Ishikawa (cell line): ENCODE measurements around the gene DHX35.

Experiments used
- CEBPB ChIP-seq: IDR thresholded peaks from 2 replicates; pipeline ENCODE4 v1.6.1; 2012
- CREB1 ChIP-seq: IDR thresholded peaks from 2 replicates; pipeline ENCODE4 v1.6.1; 2012; ENCODE audit warnings: low read depth
- EGR1 ChIP-seq: IDR thresholded peaks from 2 replicates; pipeline ENCODE4 v1.6.1; 2012
- EP300 ChIP-seq: IDR thresholded peaks from 2 replicates; pipeline ENCODE4 v1.6.1; 2012; ENCODE audit warnings: borderline replicate concordance
- FOXM1 ChIP-seq: IDR thresholded peaks from 2 replicates; pipeline ENCODE4 v1.6.1; 2012; ENCODE audit warnings: low read depth, borderline replicate concordance
- NFIC ChIP-seq: IDR thresholded peaks from 2 replicates; pipeline ENCODE4 v1.6.1; 2012
- RAD21 ChIP-seq: IDR thresholded peaks from 2 replicates; pipeline ENCODE4 v1.6.1; 2012; ENCODE audit warnings: low read depth
- TAF1 ChIP-seq: IDR thresholded peaks from 2 replicates; pipeline ENCODE4 v1.6.1; 2012; ENCODE audit warnings: low read depth, mild to moderate bottlenecking
- TCF12 ChIP-seq: IDR thresholded peaks from 2 replicates; pipeline ENCODE4 v1.6.1; 2012; ENCODE audit warnings: low read depth
- TEAD4 ChIP-seq: IDR thresholded peaks from 2 replicates; pipeline ENCODE4 v1.6.1; 2012
- YY1 ChIP-seq: IDR thresholded peaks from 2 replicates; pipeline ENCODE4 v1.6.1; 2012; ENCODE audit warnings: low read depth
- ZBTB7A ChIP-seq: IDR thresholded peaks from 2 replicates; pipeline ENCODE4 v1.6.1; 2012; ENCODE audit warnings: low read depth
- TF ChIP-seq, protein P1 (sequence below): IDR thresholded peaks from 2 replicates; pipeline ENCODE4 v1.6.1; 2012
- TF ChIP-seq, protein P2 (sequence below): IDR thresholded peaks from 2 replicates; pipeline ENCODE4 v1.6.1; 2012
- TF ChIP-seq, protein P3 (sequence below): IDR thresholded peaks from 2 replicates; pipeline ENCODE4 v1.6.1; 2012; ENCODE audit warnings: low read depth, mild to moderate bottlenecking

DHX35 gene

GRCh38 chr20:38987777-38988176, 25.6 kb downstream of the DHX35 start:
- TF ChIP-seq EGR1, result no peak
- TF ChIP-seq RAD21, result no peak
- no peak for TF ChIP-seq TCF12

DNA sequence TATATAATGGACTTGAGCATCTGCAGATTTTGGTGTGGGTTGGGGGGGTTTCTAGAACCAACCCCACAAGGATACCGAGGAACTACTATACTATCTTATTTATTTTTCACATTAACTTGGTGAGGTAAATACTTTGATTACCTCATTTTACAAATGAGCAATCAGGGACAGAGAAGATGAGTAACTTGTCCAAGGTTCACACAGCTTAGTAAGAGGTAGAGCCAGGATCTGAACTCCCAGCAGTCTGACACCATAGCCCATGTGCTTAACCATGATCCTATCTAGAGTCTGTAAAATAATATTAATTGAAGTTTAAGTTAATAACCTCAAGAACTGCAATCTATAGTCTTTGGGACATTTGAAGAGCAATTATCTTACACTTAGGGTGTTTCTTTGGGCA, 28.6 kb downstream of the DHX35 start:
- TF ChIP-seq RAD21 (no peak), NFIC (no peak)

DNA sequence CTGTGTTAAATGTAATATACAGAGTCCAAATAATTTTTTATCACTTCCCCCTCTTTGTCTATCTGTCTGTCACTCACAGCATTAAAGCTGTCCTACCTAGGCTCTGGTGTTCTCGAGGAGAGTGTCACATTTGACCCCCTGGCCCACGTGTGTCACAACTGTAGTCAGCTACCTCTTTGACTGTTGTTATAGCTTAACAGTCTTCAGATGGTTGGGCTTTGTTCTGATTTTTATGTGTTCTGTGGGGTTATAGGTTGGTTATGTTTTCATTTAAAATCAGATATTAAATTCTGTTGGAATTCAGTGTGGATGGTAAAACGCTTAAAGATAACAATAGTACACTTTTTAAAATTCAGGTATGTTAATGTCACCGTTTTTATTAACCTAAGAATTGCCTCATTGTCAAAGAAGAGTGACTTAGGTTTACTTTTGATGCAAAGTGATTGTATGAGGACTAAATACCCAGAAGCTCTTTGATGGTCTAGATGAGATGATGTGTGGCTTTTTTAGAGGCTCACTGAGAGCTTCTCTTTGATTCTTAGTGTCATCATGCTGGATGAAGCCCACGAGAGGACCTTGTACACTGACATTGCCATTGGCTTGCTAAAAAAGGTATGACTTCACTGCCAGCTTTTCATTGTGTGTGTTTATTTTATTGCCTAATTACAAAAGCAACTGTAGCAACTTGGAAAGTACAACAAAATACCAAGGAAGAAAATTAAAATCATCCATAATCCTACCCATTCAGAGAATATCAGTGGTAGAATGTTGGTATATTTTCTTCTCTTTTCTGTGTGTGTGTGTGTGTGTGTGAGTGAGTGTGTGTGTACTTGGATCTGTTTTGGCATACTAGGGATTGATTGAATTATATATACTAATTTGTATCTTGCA, 29.9 kb downstream of the DHX35 start:
- TF ChIP-seq TCF12, result no peak
- no peak for TF ChIP-seq EGR1
- no peak for TF ChIP-seq TEAD4
- no peak for TF ChIP-seq CREB1
- TF ChIP-seq FOXM1, result no peak
- TF ChIP-seq TAF1, result no peak
- no peak for TF ChIP-seq CEBPB
- TF ChIP-seq, protein P1, sequence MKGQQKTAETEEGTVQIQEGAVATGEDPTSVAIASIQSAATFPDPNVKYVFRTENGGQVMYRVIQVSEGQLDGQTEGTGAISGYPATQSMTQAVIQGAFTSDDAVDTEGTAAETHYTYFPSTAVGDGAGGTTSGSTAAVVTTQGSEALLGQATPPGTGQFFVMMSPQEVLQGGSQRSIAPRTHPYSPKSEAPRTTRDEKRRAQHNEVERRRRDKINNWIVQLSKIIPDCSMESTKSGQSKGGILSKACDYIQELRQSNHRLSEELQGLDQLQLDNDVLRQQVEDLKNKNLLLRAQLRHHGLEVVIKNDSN, result no peak
- TF ChIP-seq YY1, result no peak
- no peak for TF ChIP-seq ZBTB7A
- TF ChIP-seq RAD21, result no peak
- no peak for TF ChIP-seq EP300
- TF ChIP-seq, protein P2, sequence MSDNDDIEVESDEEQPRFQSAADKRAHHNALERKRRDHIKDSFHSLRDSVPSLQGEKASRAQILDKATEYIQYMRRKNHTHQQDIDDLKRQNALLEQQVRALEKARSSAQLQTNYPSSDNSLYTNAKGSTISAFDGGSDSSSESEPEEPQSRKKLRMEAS, result no peak
- TF ChIP-seq, protein P3, sequence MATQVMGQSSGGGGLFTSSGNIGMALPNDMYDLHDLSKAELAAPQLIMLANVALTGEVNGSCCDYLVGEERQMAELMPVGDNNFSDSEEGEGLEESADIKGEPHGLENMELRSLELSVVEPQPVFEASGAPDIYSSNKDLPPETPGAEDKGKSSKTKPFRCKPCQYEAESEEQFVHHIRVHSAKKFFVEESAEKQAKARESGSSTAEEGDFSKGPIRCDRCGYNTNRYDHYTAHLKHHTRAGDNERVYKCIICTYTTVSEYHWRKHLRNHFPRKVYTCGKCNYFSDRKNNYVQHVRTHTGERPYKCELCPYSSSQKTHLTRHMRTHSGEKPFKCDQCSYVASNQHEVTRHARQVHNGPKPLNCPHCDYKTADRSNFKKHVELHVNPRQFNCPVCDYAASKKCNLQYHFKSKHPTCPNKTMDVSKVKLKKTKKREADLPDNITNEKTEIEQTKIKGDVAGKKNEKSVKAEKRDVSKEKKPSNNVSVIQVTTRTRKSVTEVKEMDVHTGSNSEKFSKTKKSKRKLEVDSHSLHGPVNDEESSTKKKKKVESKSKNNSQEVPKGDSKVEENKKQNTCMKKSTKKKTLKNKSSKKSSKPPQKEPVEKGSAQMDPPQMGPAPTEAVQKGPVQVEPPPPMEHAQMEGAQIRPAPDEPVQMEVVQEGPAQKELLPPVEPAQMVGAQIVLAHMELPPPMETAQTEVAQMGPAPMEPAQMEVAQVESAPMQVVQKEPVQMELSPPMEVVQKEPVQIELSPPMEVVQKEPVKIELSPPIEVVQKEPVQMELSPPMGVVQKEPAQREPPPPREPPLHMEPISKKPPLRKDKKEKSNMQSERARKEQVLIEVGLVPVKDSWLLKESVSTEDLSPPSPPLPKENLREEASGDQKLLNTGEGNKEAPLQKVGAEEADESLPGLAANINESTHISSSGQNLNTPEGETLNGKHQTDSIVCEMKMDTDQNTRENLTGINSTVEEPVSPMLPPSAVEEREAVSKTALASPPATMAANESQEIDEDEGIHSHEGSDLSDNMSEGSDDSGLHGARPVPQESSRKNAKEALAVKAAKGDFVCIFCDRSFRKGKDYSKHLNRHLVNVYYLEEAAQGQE, result no peak
- no peak for TF ChIP-seq NFIC

DNA sequence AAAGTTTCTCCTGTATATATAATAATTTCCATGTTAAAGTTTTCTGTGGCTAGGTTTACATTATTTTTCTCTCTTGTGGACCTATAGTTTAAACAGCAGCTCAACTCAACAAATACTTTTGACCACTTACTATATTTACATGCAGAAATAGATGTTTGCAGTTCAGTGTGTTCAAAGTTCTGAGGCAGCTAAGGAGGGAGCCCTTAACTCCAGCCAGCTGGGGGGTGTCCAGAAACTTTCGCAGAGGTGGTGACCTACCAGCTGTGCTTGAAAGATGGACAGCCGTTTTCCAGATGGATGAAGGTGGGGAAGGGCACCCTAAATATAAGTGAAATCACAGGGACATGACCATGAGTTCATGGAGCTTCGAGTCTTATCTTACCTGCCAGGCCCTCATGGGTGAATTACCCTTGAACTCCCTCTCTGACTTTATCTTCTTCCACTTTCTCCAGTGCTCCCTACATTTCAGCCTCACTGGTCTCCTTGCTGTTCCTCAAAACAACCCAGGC, 33.4 kb downstream of the DHX35 start:
- TF ChIP-seq TEAD4, result no peak
- TF ChIP-seq, protein P1, result no peak
- TF ChIP-seq TAF1, result no peak
- no peak for TF ChIP-seq ZBTB7A
- TF ChIP-seq, protein P3, result no peak
- TF ChIP-seq RAD21, result no peak
- TF ChIP-seq EGR1, result no peak
- TF ChIP-seq, protein P2, result no peak

DNA sequence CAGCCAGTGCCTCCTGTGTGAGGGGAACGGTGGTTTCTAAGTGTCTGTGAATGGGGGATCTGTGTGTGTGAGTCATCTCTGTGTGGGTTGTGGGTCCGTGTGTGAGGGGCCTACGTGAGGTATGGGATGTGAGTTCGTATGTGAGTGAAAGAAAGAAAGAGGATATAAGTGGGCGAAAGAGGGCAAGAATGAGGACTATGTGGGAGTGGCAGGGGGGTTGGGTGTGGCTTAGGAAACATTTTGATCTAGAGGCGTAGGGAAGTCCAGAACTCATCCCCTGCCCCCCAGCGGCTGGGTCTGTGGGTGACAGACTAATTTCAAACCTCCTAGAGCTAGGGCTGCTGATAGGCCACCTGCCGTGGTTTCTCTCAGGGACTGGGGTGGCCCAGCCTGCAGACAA, 35.5 kb downstream of the DHX35 start:
- TF ChIP-seq NFIC (no peak), ZBTB7A (no peak), TEAD4 (no peak)
- TF ChIP-seq, protein P3, result no peak
